Cerebellar cortex (tissue), 1 donor: Measurements from ENCODE around the gene TBC1D32.
A peak's percentile ranks its signal among the peaks of the same experiment; 100 is the strongest.
"Not testable (repeated sequence)": the region's sequence is repeated elsewhere in the genome, so short reads cannot be mapped to it uniquely, and the experiment has no call there.

ENCODE experiments used
- DNase-seq: peaks from one replicate; pipeline ENCODE4 v3.0.0-alpha.2; 2015; ENCODE audit warnings: low spot score

Gene TBC1D32

GRCh38 chr6:121134922-121135321, 199.4 kb downstream of the TBC1D32 start:
- DNase-seq = no peak

- DNase-seq = no peak
Measured at GRCh38 chr6:121124600-121124999, 209.7 kb downstream of the TBC1D32 start.

DNA sequence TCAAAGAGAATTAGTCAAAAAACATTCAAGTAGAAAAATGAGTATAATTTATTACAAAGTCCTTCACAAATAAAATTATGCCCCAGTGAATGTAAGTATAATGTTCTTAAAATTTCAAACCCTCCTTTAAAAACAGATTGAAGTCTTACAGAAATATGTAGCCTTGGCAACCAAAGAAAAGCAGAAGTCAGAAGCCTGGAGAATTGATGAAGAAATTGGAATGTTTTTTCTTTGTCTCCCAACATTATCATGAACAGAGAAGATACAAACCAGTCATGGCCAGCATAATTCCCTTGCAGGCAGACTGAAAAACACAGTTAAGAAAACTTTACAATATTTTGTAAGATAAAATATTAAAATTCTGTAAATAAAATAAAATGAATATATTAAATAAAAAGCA, 221.9 kb downstream of the TBC1D32 start:
- DNase-seq = no peak

DNA sequence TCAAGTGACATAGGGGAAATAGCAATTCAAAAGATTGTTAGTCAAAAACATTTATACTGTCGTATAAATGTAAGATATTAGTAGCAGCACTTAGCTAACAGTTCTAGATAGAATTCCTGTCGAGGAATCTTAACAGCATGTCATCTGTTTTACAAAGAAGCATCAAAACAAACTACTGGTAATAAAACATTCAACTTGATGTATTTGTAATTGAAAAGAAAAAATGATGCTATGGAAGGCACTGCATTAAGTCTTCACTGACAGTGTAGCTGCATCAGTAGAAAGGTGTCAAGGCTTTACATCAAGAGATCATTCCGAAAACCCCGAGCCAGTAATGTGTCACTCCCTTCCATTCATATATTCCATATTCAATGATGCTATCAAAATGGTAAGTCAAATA, 223.5 kb downstream of the TBC1D32 start:
- no peak for DNase-seq

GRCh38 chr6:121106962-121107361, 227.3 kb downstream of the TBC1D32 start:
- DNase-seq = no peak

GRCh38 chr6:121105461-121105860, 228.8 kb downstream of the TBC1D32 start:
- DNase-seq = no peak

DNA sequence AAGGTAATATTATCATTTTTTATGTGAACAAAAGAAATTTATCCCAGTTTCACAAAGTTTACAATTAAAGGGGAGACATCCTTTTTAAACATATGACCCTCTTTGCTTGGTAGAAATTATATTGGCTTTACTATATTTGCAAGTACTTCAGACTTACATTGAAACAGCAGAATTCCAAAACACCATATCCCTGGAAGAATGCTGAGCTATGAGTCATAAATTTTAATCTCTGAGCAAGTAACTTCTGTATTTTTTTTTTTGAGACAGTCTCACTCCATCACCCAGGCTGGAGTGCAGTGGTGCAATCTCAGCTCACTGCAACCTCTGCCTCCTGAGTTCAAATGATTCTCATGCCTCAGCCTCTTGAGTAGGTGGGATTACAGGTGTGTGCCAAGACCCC, 240.4 kb downstream of the TBC1D32 start:
- no peak for DNase-seq

DNA sequence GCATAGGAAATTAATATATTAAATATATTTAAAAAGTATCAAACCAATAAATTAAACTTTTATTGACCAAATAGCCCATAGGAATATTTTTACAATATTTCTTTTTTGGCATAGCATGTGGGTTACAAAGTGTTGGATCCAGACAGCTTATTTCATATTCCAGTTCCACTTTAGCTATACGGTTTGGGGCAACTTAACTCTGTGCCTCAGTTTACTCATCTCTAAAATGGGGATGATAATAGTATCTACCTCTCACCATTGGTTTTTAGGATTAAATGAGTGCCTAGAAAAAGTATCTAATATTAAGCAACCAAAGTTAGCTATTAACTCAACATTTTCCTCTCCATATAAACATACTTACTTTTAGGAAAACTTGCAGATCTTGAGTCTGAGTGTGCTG, 243.8 kb downstream of the TBC1D32 start:
- no peak for DNase-seq

GRCh38 chr6:121086876-121087275, 247.4 kb downstream of the TBC1D32 start:
- no peak for DNase-seq

DNA sequence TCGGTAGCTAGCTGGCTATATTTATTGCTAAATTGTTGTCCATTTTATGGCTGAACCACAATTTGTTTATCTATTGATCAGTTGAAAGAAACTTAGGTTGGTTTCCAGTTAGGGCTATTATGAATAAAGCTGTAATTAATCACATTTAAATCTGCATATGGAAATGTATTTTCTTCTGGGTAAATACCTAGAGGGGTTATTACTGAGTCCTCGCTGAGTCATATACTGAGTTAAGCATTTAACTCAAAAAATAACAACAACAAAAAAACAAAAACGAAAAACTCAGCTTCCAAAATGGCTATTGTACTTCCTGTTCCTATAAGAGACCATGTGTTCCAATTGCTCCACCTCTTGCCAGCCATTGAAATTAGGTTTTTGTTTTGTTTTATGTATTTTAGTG, 258.2 kb downstream of the TBC1D32 start:
- DNase-seq = no peak

DNA sequence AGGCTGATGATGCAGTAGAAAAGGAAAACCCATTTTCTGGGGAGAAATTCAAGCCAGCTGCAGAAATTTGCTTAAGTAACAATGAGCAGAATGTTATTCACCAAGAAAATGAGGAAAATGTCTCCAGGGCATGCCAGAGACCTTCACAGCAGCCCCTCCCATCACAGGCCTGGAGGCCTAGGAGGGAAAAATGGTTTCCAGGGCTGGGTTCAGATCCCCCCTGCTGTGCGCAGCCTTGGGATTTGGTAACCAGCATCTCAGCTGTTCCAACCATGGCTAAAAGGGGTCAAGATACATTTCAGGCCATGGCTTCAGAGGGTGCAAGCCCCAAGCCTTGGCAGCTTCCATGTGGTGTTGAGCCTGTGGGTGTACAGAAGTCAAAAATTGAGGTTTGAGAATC, 265.5 kb downstream of the TBC1D32 start:
- not testable (repeated sequence) for DNase-seq

- no peak for DNase-seq
Measured at GRCh38 chr6:121067381-121067780, 266.9 kb downstream of the TBC1D32 start.

DNA sequence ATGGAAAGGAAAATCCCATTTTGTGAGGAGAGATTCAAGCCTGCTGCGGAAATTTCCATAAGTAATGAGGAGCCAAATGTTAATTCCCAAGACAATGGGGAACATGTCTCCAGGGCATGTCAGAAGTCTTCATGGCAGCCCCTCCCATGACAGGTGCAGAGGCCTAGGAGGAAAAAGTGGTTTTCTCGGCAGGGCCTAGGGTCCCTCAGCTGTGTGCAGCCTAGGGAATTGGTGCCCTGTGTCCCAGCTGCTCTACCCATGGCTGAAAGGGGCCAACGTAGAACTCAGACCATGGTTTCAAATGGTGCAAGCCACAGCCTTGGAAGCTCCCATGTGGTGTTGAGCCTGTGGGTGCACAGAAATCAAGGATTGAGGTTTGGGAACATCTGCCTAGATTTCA, 269.9 kb downstream of the TBC1D32 start:
- no peak for DNase-seq

GRCh38 chr6:121055572-121056163, 278.6 kb downstream of the TBC1D32 start:
- DNase-seq = peak; percentile 52

DNA sequence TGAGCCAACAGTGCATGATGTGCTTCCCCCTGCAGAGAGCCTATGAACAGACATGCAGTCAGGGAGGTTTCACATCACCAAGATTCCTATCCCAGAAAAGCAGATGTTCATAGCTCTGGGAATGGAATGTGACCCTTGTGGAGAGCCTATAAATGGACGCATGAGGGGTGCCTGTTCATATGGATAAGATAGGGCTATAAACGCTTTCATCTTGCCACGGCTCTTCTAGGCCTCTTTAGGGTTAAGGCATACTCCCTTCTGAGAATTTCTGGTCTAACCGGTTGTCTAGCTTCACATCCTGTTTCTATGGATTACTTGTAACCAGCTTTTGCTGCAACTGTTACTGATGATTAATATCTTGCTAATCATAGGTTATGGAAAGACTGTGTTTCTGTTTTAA, 285.7 kb downstream of the TBC1D32 start:
- not testable (repeated sequence) for DNase-seq

DNA sequence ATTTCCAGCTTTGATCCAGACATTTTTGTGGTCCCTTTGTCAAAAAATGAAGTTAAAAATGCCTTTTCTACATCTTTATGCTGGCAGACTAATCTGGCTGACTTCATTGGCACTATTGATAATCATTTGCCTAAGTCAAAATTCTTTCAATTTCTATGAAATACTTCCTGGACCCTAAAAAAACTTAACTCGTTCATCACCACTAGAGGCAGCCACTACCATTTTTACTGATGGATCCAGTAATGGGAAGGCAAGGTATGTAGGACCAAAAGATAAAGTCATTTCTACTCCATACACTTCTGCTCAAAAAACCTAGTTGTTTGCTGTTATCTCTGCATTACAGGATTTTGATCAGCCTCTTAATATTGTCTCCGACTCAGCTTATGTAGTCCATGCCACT, 289.4 kb downstream of the TBC1D32 start:
- DNase-seq = not testable (repeated sequence)

- DNase-seq = not testable (repeated sequence)
Measured at GRCh38 chr6:121043706-121044105, 290.6 kb downstream of the TBC1D32 start.

- not testable (repeated sequence) for DNase-seq
Measured at GRCh38 chr6:121043211-121043610, 291.1 kb downstream of the TBC1D32 start.

GRCh38 chr6:121042766-121043165, 291.5 kb downstream of the TBC1D32 start:
- DNase-seq = no peak

DNA sequence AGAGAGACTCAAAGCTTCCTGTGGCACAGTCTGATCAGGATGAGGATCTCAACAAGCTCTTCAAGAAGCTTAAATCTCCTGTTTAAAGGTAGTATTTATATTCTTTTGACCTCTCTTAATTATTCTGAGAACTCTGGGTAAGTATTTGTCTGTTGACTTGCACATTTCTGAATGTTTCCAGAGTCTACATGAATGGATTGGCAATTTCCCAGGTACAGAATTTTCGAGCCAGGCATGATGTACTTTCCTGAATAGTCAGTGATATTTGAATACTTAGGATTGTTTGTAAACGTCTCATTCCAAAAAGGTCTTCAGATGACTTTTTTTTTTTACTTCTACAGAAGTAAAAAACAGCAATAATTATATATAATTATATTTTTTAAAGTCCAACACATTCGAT, 293.4 kb downstream of the TBC1D32 start:
- DNase-seq = no peak

DNA sequence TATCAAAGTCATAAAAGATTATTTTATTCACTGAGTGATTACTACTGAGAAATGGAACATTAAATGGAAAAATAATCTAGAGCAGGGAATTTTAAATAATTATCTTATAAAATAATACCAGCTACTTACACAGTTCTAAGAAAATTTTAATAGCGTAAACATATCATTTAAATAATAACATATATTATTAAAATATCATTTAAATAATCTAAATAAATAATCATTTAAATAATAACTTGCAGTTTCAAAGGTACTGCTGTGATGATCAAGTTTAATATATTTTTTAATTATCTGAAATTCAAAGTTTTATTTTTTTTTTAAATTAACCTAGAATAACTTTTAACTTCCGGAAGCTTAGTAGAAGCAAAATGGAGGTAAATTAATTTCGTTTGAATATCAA, 301.2 kb downstream of the TBC1D32 start:
- no peak for DNase-seq

- DNase-seq = no peak
Measured at GRCh38 chr6:121032268-121033006, 301.8 kb downstream of the TBC1D32 start.
